ENCODE results near the gene TNFSF12. TPM values are rescaled to one million over a fixed set of nuclear protein-coding genes. Genes with fewer than 3 reads are reported as not detected.
A peak's percentile ranks its signal among the peaks of the same experiment; 100 is the strongest.

TNFSF12 gene
- polyA plus RNA-seq, 3 donors: 37.7 to 98.3 (median 50.2) TPM

DNA sequence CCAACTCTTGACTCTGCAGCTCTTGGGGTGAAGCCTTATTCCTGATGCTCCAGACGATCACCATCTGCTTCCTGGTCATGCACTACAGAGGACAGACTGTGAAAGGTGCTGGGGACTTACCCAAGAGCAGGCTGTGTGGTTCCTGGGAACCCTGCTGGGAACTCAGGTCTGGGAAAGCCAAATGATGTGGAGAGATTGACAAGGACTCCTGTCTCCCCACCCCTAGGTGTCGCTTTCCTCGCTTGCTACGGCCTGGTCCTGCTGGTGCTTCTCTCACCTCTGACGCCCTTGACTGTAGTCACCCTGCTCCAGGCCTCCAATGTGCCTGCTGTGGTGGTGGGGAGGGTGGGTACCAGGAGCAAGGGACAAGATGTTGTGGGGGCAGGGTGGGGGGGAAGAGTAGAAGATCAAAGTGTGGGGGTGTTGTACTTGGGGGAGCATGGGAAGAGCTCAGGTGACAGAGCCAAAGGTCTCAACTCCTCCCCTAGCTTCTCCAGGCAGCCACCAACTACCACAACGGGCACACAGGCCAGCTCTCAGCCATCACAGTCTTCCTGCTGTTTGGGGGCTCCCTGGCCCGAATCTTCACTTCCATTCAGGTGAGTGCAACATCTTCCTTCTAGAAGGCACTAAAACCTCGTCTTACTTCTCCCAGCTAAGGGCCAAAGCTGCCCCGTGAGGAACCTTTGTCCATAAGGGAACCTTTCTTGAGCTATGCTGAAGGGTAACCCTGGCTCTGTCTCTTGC is 38.0 kb downstream of the TNFSF12 start:
- no peaks in the 10 kb centered on the region for H3K27me3 ChIP-seq (ENCODE audit: control insufficient read depth in 2 of 2, insufficient read depth in 2 of 2, low read length in 2 of 2)
- H3K9me3 ChIP-seq (replicated peaks in 1 of 2; ENCODE audit: control insufficient read depth in 1 of 2, insufficient read depth in 1 of 2, low read length in 2 of 2): no peaks in the 10 kb centered on the region
- H3K79me2 ChIP-seq (ENCODE audit: insufficient read depth, low read length): peaks cover 56% of the 10 kb centered on the region
- Mint-ChIP-seq H3K4me1 (peaks cover 48% of the 10 kb centered on the region), H3K36me3 (peaks cover 41 to 57% of the 10 kb centered on the region in 2 donors), H3K27ac (peak overlapping the region; percentile 71 to 91 (median 83)), H3K4me3 (peak overlapping the region; percentile 31 to 52), H3K9me3 (peaks cover 0 to 4% (median 0%) of the 10 kb centered on the region in 7 donors), H3K27me3 (ENCODE audit: low read depth in 3 of 3) (peaks cover 0 to 2% (median 2%) of the 10 kb centered on the region in 3 donors)
- H4K20me1 ChIP-seq (ENCODE audit: insufficient read depth, low read length): peaks cover 31% of the 10 kb centered on the region
- no peak overlapping the region for H3K9ac ChIP-seq (ENCODE audit: insufficient read depth, low read length, poor library complexity, severe bottlenecking)
- H3K4me3 ChIP-seq (replicated peaks in 1 of 3; ENCODE audit: low read depth in 2 of 3, low read length in 3 of 3): peak overlapping the region in 1 of 3 experiments; percentile 58
- 77% methylated on average over 5 of the region's 9 CpGs for WGBS (ENCODE audit: insufficient coverage)
- H3K36me3 ChIP-seq (replicated peaks in 1 of 2; ENCODE audit: control insufficient read depth in 1 of 2, insufficient read depth in 2 of 2, low read length in 2 of 2): peaks cover 34 to 37% of the 10 kb centered on the region in 2 donors
- DNase-seq: no peak
- peak overlapping the region; percentile 66 for H3K4me2 ChIP-seq (replicated peaks; ENCODE audit: extremely low read depth, low read length, poor library complexity, severe bottlenecking)
- no peak overlapping the region for H2AFZ ChIP-seq (ENCODE audit: insufficient read depth, low read depth, low read length, poor library complexity, severe bottlenecking)
- H3K27ac ChIP-seq (ENCODE audit: low read depth in 1 of 2, low read length in 2 of 2): peak overlapping the region in 1 of 2 donors; percentile 76
- TF ChIP-seq CTCF (IDR thresholded peaks at IDR 0.05): no peak
- intact Hi-C loops (cut with micrococcal nuclease): loop anchor here in 1 of 2 donors (5.0 kb wide), 1 partner anchor 85 kb away; no protein-coding TSS in a partner anchor
- peaks cover 63 to 75% of the 10 kb centered on the region in 2 donors for H3K4me1 ChIP-seq (ENCODE audit: control insufficient read depth in 1 of 2, insufficient read depth in 2 of 2, low read length in 2 of 2)

DNA sequence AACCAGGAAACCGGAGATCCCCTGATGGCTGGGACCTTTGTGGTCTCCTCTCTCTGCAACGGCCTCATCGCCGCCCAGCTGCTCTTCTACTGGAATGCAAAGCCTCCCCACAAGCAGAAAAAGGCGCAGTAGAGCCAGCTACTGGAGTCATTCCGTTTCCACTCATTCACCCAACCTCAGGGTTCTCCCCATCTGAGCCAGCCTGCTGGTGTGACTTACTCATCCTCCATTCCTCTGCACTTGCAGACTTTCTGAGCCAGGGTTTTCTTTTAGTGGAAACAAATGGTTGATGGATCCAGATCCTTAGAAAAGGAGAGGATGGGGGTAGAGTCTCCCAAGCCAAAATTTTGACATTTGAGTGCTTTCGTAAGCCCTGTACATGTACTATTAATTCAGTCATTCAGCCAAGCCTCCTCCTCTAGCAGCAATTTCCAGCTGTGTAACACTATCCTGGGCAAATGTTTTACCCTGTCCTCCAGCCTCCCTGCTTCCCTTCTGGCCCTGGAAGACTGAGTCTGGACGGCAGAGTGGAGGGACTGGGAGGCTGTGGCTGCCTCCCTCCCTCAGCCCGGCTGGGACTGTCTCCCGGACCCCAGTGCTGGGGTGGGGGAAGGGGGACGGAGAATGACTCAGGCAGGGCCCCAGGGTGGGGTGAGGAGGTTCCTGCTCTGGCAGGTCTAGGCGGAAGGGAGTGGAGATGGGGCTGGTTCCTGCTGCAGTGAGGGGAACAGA is 38.7 kb downstream of the TNFSF12 start:
- H3K36me3 Mint-ChIP-seq: peaks cover 42 to 57% of the 10 kb centered on the region in 2 donors
- peak overlapping the region; percentile 32 to 52 for H3K4me3 Mint-ChIP-seq
- H3K4me1 Mint-ChIP-seq: peaks cover 40% of the 10 kb centered on the region
- H3K4me3 ChIP-seq (replicated peaks in 1 of 3; ENCODE audit: low read depth in 2 of 3, low read length in 3 of 3): peak overlapping the region in 1 of 3 experiments; percentile 58
- H4K20me1 ChIP-seq (ENCODE audit: insufficient read depth, low read length): peaks cover 23% of the 10 kb centered on the region
- H3K27ac ChIP-seq (ENCODE audit: low read depth in 1 of 2, low read length in 2 of 2): peak overlapping the region; percentile 57 to 76
- no peaks in the 10 kb centered on the region for H3K27me3 ChIP-seq (ENCODE audit: control insufficient read depth in 2 of 2, insufficient read depth in 2 of 2, low read length in 2 of 2)
- H3K4me2 ChIP-seq (replicated peaks; ENCODE audit: extremely low read depth, low read length, poor library complexity, severe bottlenecking): peak overlapping the region; percentile 66
- peaks cover 49% of the 10 kb centered on the region for H3K79me2 ChIP-seq (ENCODE audit: insufficient read depth, low read length)
- peaks cover 42 to 44% of the 10 kb centered on the region in 2 donors for H3K36me3 ChIP-seq (replicated peaks in 1 of 2; ENCODE audit: control insufficient read depth in 1 of 2, insufficient read depth in 2 of 2, low read length in 2 of 2)
- no peak for TF ChIP-seq CTCF (IDR thresholded peaks at IDR 0.05)
- WGBS (ENCODE audit: insufficient coverage): 73% methylated on average over 6 of the region's 12 CpGs
- peaks cover 0 to 4% (median 0%) of the 10 kb centered on the region in 7 donors for H3K9me3 Mint-ChIP-seq
- no peaks in the 10 kb centered on the region for H3K9me3 ChIP-seq (replicated peaks in 1 of 2; ENCODE audit: control insufficient read depth in 1 of 2, insufficient read depth in 1 of 2, low read length in 2 of 2)
- peak overlapping the region; percentile 40 for H3K9ac ChIP-seq (ENCODE audit: insufficient read depth, low read length, poor library complexity, severe bottlenecking)
- no peak overlapping the region for H2AFZ ChIP-seq (ENCODE audit: insufficient read depth, low read depth, low read length, poor library complexity, severe bottlenecking)
- intact Hi-C loops (cut with micrococcal nuclease): loop anchor here (2.0 to 5.0 kb wide), 3 partner anchors 15 to 85 kb away; no protein-coding TSS in a partner anchor
- H3K27ac Mint-ChIP-seq: peak overlapping the region; percentile 70 to 91 (median 86)
- peaks cover 0 to 2% (median 2%) of the 10 kb centered on the region in 3 donors for H3K27me3 Mint-ChIP-seq (ENCODE audit: low read depth in 3 of 3)
- peak in 2 of 3 donors; percentile 50 for DNase-seq
- H3K4me1 ChIP-seq (ENCODE audit: control insufficient read depth in 1 of 2, insufficient read depth in 2 of 2, low read length in 2 of 2): peaks cover 55 to 68% of the 10 kb centered on the region in 2 donors
